Measurements from ENCODE around the gene GABRR2.

Gene GABRR2

GRCh38 chr6:89208551-89208950 lies 106.5 kb downstream of the GABRR2 start:
- DNase-seq (ENCODE audit: low read depth in 2 of 2): no peak
